Cardiac fibroblast (primary cell): ENCODE data around the gene AGAP2.
A peak's percentile ranks its signal among the peaks of the same experiment; 100 is the strongest.

Experiments
- DNase-seq, 2 donors: peaks; one replicate each; pipeline versions ENCODE4 v3.0.0 to v3.0.0-alpha.2; 2010; ENCODE audit warnings: low read depth in 2 of 2
- H3K4me3 ChIP-seq, 2 donors: replicated peaks in 1 of 2; 1 replicate in 1 of 2; 2 replicates in 1 of 2; pipeline ENCODE4 v1.5.1; 2011; ENCODE audit warnings: low read depth in 2 of 2, low read length in 2 of 2, mild to moderate bottlenecking in 2 of 2, moderate library complexity in 1 of 2
- CTCF ChIP-seq: IDR thresholded peaks from one replicate; pipeline ENCODE4 v1.5.1; 2011; ENCODE audit warnings: low read depth, mild to moderate bottlenecking, low read length, inconsistent platforms

The AGAP2 gene

GRCh38 chr12:57700317-57700716, 38.2 kb downstream of the AGAP2 start:
- TF ChIP-seq CTCF = no peak
- no peak for DNase-seq
- no peak overlapping the region for H3K4me3 ChIP-seq

- no peak overlapping the region for H3K4me3 ChIP-seq
- TF ChIP-seq CTCF = no peak
- DNase-seq = no peak
These were observed 40.1 kb downstream of the AGAP2 start for GRCh38 chr12:57698414-57698813.

GRCh38 chr12:57697076-57697475, 41.5 kb downstream of the AGAP2 start:
- no peak for TF ChIP-seq CTCF
- DNase-seq = no peak
- H3K4me3 ChIP-seq = no peak overlapping the region

- no peak overlapping the region for H3K4me3 ChIP-seq
- no peak for TF ChIP-seq CTCF
- DNase-seq = no peak
These were observed 42.6 kb downstream of the AGAP2 start for GRCh38 chr12:57695770-57696432.

GRCh38 chr12:57694459-57695019, 44.0 kb downstream of the AGAP2 start:
- H3K4me3 ChIP-seq = peak overlapping the region; percentile 86 to 98
- TF ChIP-seq CTCF = no peak
- peak; percentile 9 to 15 for DNase-seq

- H3K4me3 ChIP-seq = peak within 1 kb of the TSS; percentile 86 to 98
- DNase-seq = peak; percentile 100
These were observed 44.7 kb downstream of the AGAP2 start, which contains the start of gene OS9 for GRCh38 chr12:57693659-57694458. TSS of gene OS9 (plus strand) at chr12:57694132. CDS start at chr12:57694162, 30 bp downstream.

More at GRCh38 chr12:57693659-57694458, 44.7 kb downstream of the AGAP2 start, which contains the start of gene OS9:
- TF ChIP-seq CTCF = peak; percentile 78
